GM12801 (cell line): ENCODE measurements around the gene SYT1.

Source experiments
- TF ChIP-seq, protein P1 (sequence below): IDR thresholded peaks from one replicate; pipeline ENCODE4 v1.5.1; 2011; ENCODE audit warnings: control low read depth; ENCODE audit not compliant: insufficient read length; ENCODE audit errors: extremely low read depth

The SYT1 gene

DNA sequence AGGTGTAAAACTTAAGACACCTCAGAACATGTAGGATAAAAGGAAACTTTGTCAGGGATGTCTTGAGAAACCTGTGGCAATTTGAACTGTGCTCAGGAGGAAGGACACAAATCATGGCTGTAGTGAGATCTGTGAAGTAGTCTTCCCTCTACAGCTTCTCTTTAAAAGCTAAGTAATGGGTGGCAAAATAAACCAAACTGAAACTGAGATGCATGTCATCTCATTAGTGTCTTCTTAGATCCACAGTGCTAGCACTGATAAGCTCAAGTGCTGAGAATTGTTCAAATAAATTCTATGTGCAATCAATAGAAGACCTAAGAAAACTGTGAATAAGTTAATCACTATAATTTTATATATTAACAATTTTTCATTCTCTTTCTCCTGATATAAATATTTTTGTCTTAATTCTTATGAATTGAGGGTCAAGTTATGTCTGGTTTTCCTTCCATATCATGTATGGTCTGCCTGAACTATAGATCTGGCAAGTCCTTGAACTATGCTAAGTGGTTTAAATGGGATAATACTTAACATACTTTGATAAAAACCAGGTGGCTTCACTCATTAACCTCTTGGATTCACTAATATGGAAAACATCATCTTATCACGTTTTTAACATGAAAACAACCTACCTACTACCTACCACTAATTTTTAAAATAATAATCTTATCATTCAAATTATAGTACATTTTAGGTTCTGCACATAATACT lies 27.2 kb downstream of the SYT1 start:
- TF ChIP-seq, protein P1, sequence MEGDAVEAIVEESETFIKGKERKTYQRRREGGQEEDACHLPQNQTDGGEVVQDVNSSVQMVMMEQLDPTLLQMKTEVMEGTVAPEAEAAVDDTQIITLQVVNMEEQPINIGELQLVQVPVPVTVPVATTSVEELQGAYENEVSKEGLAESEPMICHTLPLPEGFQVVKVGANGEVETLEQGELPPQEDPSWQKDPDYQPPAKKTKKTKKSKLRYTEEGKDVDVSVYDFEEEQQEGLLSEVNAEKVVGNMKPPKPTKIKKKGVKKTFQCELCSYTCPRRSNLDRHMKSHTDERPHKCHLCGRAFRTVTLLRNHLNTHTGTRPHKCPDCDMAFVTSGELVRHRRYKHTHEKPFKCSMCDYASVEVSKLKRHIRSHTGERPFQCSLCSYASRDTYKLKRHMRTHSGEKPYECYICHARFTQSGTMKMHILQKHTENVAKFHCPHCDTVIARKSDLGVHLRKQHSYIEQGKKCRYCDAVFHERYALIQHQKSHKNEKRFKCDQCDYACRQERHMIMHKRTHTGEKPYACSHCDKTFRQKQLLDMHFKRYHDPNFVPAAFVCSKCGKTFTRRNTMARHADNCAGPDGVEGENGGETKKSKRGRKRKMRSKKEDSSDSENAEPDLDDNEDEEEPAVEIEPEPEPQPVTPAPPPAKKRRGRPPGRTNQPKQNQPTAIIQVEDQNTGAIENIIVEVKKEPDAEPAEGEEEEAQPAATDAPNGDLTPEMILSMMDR, result no peak

DNA sequence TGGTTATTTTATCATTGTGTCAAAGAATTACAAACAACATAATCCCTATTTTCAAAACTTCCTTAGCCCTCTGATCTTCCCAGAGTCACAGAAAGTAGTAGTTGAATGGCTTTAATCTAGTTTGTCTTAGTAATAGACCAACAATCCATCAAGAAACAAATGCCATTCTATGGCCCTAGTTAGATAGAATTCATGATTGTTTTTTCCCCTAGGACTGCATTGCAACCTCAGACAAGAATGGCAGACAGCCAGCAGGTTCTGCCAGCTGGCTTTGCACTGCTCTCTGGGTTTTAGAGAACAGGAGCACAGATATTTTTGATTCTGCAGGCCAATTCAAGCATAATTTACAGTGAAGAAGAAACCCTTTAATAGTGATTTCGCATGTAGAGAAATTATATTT lies 33.8 kb downstream of the SYT1 start:
- TF ChIP-seq, protein P1, result no peak

DNA sequence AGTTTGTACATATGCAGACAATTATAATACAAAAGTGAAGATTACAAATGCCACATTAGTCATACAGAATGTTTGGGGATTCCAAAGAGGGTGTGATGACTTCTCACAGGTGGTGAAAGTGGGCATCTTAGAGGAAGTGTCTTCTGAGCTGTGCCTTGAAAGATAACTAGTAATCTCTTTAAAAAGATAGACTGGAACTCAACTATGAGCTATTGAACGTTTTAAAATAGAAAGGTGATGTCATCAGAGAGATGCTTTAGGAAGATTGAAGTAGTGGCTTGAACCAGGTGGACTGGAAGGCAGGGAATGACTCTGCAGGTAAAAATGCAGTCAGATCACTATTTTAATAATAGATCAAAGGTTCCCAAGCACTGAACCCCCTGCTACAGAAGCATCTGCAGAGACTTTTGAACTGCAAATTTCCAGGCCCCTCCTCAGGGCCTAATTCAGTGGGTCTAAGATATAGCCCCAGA lies 50.3 kb downstream of the SYT1 start:
- TF ChIP-seq, protein P1, result no peak

DNA sequence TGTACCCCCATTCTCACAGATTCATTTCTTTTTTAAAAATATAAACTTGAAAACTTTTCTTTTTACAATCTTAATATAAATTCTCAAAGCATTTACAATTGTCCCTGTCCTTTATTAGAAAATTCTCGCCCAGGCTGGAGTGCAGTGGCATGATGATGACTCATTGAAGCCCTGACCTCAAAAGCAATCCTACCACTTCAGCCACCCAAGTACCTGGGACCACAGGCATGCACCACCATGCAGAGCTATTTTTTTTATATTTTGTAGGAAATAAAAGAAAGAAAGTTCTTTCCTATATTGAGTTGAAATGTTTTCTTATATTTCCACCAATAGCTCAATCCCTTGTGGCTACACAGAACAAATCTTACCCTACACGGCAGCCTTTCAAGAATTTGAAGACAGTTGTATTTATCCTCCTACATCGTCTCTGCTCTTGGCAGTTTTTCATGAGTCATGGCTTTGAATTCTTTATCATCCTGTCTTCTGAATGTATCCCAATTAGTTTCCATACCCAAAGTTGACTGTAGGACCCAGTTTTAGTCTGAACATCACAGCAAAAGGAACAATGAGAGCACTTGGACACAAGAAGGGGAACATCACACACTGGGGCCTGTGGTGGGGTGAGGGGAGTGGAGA lies 52.4 kb downstream of the SYT1 start:
- TF ChIP-seq, protein P1, result no peak

DNA sequence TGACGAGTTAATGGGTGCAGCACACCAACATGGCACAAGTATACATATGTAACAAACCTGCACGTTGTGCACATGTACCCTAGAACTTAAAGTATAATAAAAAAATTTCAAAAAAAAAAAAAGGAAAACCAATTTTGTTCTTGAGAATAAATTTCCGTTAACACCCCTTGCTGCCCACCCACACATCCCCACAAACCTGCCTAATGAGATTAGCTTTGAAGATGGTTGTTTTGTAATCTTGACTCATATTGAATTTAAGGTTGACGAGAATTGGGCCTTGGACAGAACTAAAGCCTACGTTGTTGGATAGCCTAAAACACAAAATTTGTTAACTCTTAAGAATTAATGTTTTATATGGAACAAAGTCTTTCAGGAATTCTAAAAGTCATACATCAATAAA lies 52.9 kb downstream of the SYT1 start:
- TF ChIP-seq, protein P1, result no peak

DNA sequence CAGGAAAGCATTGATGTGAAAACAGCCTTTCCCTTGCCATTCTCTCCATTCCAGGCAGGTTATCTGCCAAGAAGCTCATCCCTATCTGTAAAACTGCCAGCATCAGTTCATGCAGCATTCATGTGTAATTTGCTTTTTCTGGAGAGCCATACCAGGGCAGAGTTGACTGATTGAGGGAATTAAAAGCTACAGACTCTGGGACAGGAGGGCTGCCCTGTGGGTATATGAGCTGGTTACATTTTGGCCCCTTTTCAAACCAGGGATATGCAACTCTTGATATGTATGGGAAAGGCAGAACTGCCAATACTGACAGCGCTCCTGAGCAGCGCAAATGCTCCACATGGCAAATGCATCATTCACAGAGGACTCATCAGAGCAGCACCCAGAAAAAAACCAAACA lies 53.7 kb downstream of the SYT1 start:
- TF ChIP-seq, protein P1, result no peak

DNA sequence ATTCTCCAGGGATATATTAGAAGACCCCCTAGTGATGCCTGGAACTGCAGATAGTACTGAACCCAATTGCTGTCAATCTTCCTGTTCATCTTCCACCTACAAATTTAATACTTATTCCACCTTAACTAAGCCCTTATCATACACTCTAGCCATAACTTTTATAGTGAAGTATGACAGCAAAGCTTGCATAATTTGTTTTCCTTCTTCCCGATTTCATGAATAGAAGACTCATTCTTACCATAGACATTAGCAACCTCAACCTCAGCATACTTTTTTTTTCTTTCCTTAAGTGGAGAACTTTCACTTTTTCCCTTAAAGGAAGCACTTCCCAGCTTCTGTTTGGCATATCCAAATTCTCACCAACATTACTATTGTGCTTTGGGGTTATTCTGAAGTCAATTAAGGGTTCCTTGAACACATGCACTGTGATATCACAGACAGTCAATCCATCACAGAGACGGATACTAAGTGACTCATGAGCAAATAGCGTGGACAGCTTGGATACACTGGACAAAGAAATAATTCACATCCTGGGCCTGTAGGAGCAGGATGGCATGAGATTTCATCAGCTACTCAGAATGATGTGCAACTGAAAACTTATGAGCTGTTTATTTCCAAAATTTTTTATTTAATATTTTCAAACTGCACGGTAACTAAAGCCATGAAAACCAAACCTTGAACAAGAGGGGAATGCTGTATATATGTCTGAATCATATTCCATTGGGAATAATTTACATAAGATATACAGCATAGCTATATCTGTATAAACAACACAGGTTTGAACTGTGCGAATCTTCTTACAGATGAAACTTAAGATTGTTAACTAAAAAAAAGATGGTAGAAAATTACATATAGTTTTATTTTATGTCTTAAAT lies 63.9 kb downstream of the SYT1 start:
- TF ChIP-seq, protein P1, result no peak
